ENCODE results near the gene SLC35F3. TPM values are rescaled to one million over a fixed set of nuclear protein-coding genes. Genes with fewer than 3 reads are reported as not detected.

The SLC35F3 gene
- total and polyA plus RNA-seq, 2 experiments from 2014 or later: 1.0 to 3.2 TPM

GRCh38 chr1:234125283-234125682 is 220.8 kb downstream of the SLC35F3 start:
- Histone ChIP-seq H3K36me3 (ENCODE audit: insufficient read depth) (no peaks in the 10 kb centered on the region), H3K4me2 (peak overlapping the region; percentile 45; the same call in 1 of the 2 replicates), H2AFZ (no peak overlapping the region), H3K27me3 (ENCODE audit: insufficient read depth) (no peaks in the 10 kb centered on the region), H3K4me1 (ENCODE audit: insufficient read depth) (no peaks in the 10 kb centered on the region), H3K79me2 (replicated peaks; ENCODE audit: insufficient read depth) (no peaks in the 10 kb centered on the region), H4K20me1 (replicated peaks; ENCODE audit: insufficient read depth) (no peaks in the 10 kb centered on the region), H3K9me2 (ENCODE audit: insufficient read depth) (0 out of 2 replicates have a peak, but pooled peaks cover 3% of the 10 kb centered on the region), H3K27ac (ENCODE audit: low read depth) (no peak overlapping the region), H3K4me3 (no peak overlapping the region), H3F3A (replicated peaks; ENCODE audit: low read depth) (no peaks in the 10 kb centered on the region)
- Mint-ChIP-seq H3K27ac (no peak overlapping the region), H3K9me3 (peaks cover 4% of the 10 kb centered on the region; the same call in 2 of the 3 replicates), H3K4me1 (peaks cover 7% of the 10 kb centered on the region; the same call in 2 of the 3 replicates), H3K36me3 (ENCODE audit: low read depth) (no peaks in the 10 kb centered on the region), H3K4me3 (no peak overlapping the region; the same call in 2 of the 3 replicates), H3K27me3 (ENCODE audit: insufficient read depth, low read depth, poor library complexity) (peaks cover 10% of the 10 kb centered on the region)
- TF ChIP-seq, protein P1, sequence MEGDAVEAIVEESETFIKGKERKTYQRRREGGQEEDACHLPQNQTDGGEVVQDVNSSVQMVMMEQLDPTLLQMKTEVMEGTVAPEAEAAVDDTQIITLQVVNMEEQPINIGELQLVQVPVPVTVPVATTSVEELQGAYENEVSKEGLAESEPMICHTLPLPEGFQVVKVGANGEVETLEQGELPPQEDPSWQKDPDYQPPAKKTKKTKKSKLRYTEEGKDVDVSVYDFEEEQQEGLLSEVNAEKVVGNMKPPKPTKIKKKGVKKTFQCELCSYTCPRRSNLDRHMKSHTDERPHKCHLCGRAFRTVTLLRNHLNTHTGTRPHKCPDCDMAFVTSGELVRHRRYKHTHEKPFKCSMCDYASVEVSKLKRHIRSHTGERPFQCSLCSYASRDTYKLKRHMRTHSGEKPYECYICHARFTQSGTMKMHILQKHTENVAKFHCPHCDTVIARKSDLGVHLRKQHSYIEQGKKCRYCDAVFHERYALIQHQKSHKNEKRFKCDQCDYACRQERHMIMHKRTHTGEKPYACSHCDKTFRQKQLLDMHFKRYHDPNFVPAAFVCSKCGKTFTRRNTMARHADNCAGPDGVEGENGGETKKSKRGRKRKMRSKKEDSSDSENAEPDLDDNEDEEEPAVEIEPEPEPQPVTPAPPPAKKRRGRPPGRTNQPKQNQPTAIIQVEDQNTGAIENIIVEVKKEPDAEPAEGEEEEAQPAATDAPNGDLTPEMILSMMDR (conservative IDR thresholded peaks at IDR 0.05; ENCODE audit: low read depth in 2 of 2): peak; percentile 75 to 99
- TF ChIP-seq ZNF114 (CRISPR knock-in tag; IDR thresholded peaks at IDR 0.05): no peak
- TF ChIP-seq CREB1 (CRISPR knock-in tag; IDR thresholded peaks at IDR 0.05; ENCODE audit: low read depth): peak; percentile 31; the same call in 1 of the 2 replicates
- DNase-seq (ENCODE audit: low spot score) (peak; percentile 97), ATAC-seq (peak; percentile 100)

- ATAC-seq: no peak; the same call in 2 of the 3 replicates
- Histone ChIP-seq H4K20me1 (replicated peaks; ENCODE audit: insufficient read depth) (no peaks in the 10 kb centered on the region), H3K4me1 (ENCODE audit: insufficient read depth) (no peaks in the 10 kb centered on the region), H3K4me2 (no peak overlapping the region), H3K27ac (ENCODE audit: low read depth) (no peak overlapping the region), H3K9me2 (ENCODE audit: insufficient read depth) (0 out of 2 replicates have a peak, but pooled peaks cover 3% of the 10 kb centered on the region), H3K36me3 (ENCODE audit: insufficient read depth) (no peaks in the 10 kb centered on the region), H2AFZ (no peak overlapping the region), H3K79me2 (replicated peaks; ENCODE audit: insufficient read depth) (no peaks in the 10 kb centered on the region), H3K4me3 (no peak overlapping the region), H3K27me3 (ENCODE audit: insufficient read depth) (no peaks in the 10 kb centered on the region), H3F3A (replicated peaks; ENCODE audit: low read depth) (no peaks in the 10 kb centered on the region)
- no peak overlapping the region for H3K27ac Mint-ChIP-seq
- H3K4me3 Mint-ChIP-seq: no peak overlapping the region
- peaks cover 4% of the 10 kb centered on the region; the same call in 2 of the 3 replicates for H3K9me3 Mint-ChIP-seq
- peaks cover 7% of the 10 kb centered on the region; the same call in 2 of the 3 replicates for H3K4me1 Mint-ChIP-seq
- peaks cover 10% of the 10 kb centered on the region for H3K27me3 Mint-ChIP-seq (ENCODE audit: insufficient read depth, low read depth, poor library complexity)
- H3K36me3 Mint-ChIP-seq (ENCODE audit: low read depth): no peaks in the 10 kb centered on the region
- no peak for DNase-seq (ENCODE audit: low spot score)
- no peak for TF ChIP-seq ZNF331 (CRISPR knock-in tag; IDR thresholded peaks at IDR 0.05; ENCODE audit: low read depth)
- TF ChIP-seq POLR2AphosphoS5 (IDR thresholded peaks at IDR 0.05; ENCODE audit: low read depth): no peak
- TF ChIP-seq, protein P2, sequence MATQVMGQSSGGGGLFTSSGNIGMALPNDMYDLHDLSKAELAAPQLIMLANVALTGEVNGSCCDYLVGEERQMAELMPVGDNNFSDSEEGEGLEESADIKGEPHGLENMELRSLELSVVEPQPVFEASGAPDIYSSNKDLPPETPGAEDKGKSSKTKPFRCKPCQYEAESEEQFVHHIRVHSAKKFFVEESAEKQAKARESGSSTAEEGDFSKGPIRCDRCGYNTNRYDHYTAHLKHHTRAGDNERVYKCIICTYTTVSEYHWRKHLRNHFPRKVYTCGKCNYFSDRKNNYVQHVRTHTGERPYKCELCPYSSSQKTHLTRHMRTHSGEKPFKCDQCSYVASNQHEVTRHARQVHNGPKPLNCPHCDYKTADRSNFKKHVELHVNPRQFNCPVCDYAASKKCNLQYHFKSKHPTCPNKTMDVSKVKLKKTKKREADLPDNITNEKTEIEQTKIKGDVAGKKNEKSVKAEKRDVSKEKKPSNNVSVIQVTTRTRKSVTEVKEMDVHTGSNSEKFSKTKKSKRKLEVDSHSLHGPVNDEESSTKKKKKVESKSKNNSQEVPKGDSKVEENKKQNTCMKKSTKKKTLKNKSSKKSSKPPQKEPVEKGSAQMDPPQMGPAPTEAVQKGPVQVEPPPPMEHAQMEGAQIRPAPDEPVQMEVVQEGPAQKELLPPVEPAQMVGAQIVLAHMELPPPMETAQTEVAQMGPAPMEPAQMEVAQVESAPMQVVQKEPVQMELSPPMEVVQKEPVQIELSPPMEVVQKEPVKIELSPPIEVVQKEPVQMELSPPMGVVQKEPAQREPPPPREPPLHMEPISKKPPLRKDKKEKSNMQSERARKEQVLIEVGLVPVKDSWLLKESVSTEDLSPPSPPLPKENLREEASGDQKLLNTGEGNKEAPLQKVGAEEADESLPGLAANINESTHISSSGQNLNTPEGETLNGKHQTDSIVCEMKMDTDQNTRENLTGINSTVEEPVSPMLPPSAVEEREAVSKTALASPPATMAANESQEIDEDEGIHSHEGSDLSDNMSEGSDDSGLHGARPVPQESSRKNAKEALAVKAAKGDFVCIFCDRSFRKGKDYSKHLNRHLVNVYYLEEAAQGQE (IDR thresholded peaks at IDR 0.05; ENCODE audit: unreplicated experiment): no peak
- no peak for TF ChIP-seq CREB1 (CRISPR knock-in tag; IDR thresholded peaks at IDR 0.05; ENCODE audit: low read depth)
- TF ChIP-seq, protein P1 (conservative IDR thresholded peaks at IDR 0.05; ENCODE audit: low read depth in 2 of 2): no peak
- TF ChIP-seq ETS1 (IDR thresholded peaks at IDR 0.05): no peak
- TF ChIP-seq NANOG (IDR thresholded peaks at IDR 0.05; ENCODE audit: borderline replicate concordance): no peak
- TF ChIP-seq ZNF114 (CRISPR knock-in tag; IDR thresholded peaks at IDR 0.05): no peak
- no peak for TF ChIP-seq JUNB (IDR thresholded peaks at IDR 0.05; ENCODE audit: unreplicated experiment)
- no peak for TF ChIP-seq EZH2 (IDR thresholded peaks at IDR 0.05; ENCODE audit: low read depth, unreplicated experiment)
- TF ChIP-seq EZH2phosphoT487 (IDR thresholded peaks at IDR 0.05; ENCODE audit: unreplicated experiment): no peak
Observed at GRCh38 chr1:234125714-234126113, 221.2 kb downstream of the SLC35F3 start.
